Common myeloid progenitor, CD34-positive (primary cell): ENCODE data around the gene TRPM3.
"Not testable (repeated sequence)": the region's sequence is repeated elsewhere in the genome, so short reads cannot be mapped to it uniquely, and the experiment has no call there.

ENCODE experiments used
- CTCF ChIA-PET: fragments of 350-600 bp; sonication (Branson Sonifier 250); formaldehyde crosslinking; loops from one replicate; lab custom pipeline; 2021; ENCODE audit warnings: antibody characterized with exemption; lab: Charles Lee
- POLR2A ChIA-PET: fragments of 350-600 bp; sonication (Branson Sonifier 250); formaldehyde crosslinking; loops from one replicate; lab custom pipeline; 2021; ENCODE audit warnings: antibody characterized with exemption; lab: Charles Lee
- DNase-seq, 3 donors: peaks; one replicate each; pipeline versions ENCODE4 v3.0.0 to v3.0.0-alpha.2; 2013
- H3K27ac ChIP-seq, 2 experiments: 1 replicate in 1 of 2; 2 replicates in 1 of 2; pipeline ENCODE4 v1.7.0; 2013; ENCODE audit warnings: inconsistent platforms in 2 of 2, low read length in 2 of 2, mild to moderate bottlenecking in 2 of 2, low read depth in 1 of 2, moderate library complexity in 1 of 2; ENCODE audit not compliant: severe bottlenecking in 2 of 2, insufficient read depth in 1 of 2, poor library complexity in 1 of 2
- H3K27me3 ChIP-seq, 5 experiments: replicated peaks in 2 of 5; 1 replicate in 3 of 5; 2 replicates in 2 of 5; pipeline versions ENCODE4 v1.6.1 to v1.7.0; 2013; ENCODE audit warnings: low read length in 4 of 5, mild to moderate bottlenecking in 2 of 5, moderate library complexity in 2 of 5, inconsistent platforms in 1 of 5; ENCODE audit not compliant: insufficient read depth in 5 of 5, control insufficient read depth in 4 of 5
- H3K36me3 ChIP-seq, 4 experiments: 1 replicate in 2 of 4; 2 replicates in 2 of 4; pipeline versions ENCODE4 v1.6.1 to v1.7.0; 2013; ENCODE audit warnings: low read length in 3 of 4, control low read depth in 1 of 4, mild to moderate bottlenecking in 1 of 4; ENCODE audit not compliant: control insufficient read depth in 4 of 4, insufficient read depth in 4 of 4
- H3K4me1 ChIP-seq, 4 experiments: 1 replicate in 3 of 4; 2 replicates in 1 of 4; pipeline versions ENCODE4 v1.6.1 to v1.7.1; 2013; ENCODE audit warnings: low read length in 3 of 4, mild to moderate bottlenecking in 3 of 4, control low read depth in 1 of 4, inconsistent platforms in 1 of 4, moderate library complexity in 1 of 4; ENCODE audit not compliant: control insufficient read depth in 4 of 4, insufficient read depth in 4 of 4; ENCODE audit errors: control extremely low read depth in 1 of 4
- H3K4me3 ChIP-seq, 7 experiments: 1 replicate in 4 of 7; 2 replicates in 3 of 7; pipeline versions ENCODE4 v1.5.1 to v1.7.0; 2013; ENCODE audit warnings: mild to moderate bottlenecking in 7 of 7, low read length in 6 of 7, moderate library complexity in 6 of 7, inconsistent platforms in 2 of 7, low read depth in 2 of 7, control low read depth in 1 of 7; ENCODE audit not compliant: insufficient read depth in 4 of 7, control insufficient read depth in 1 of 7; ENCODE audit errors: extremely low read depth in 1 of 7
- H3K9me3 ChIP-seq, 5 experiments: 1 replicate in 4 of 5; 2 replicates in 1 of 5; pipeline versions ENCODE4 v1.6.1 to v1.7.1; 2013; ENCODE audit warnings: low read length in 4 of 5, mild to moderate bottlenecking in 2 of 5, inconsistent platforms in 1 of 5, low read depth in 1 of 5, moderate library complexity in 1 of 5; ENCODE audit not compliant: control insufficient read depth in 4 of 5, insufficient read depth in 2 of 5; ENCODE audit errors: control extremely low read depth in 1 of 5
- WGBS: methylation state at CpG from one replicate; pipeline ENCODE4 v1.1.5; 2013; ENCODE audit not compliant: insufficient coverage; 5-methylcytosine and 5-hydroxymethylcytosine counted together

Gene TRPM3

GRCh38 chr9:70672161-70672649 lies 449.2 kb downstream of the TRPM3 start:
- no peaks in the 10 kb centered on the region for H3K27me3 ChIP-seq
- no peaks in the 10 kb centered on the region for H3K36me3 ChIP-seq
- H3K4me1 ChIP-seq = no peaks in the 10 kb centered on the region
- H3K27ac ChIP-seq = no peak overlapping the region
- no peak overlapping the region for H3K4me3 ChIP-seq
- 80% methylated on average over 1 of the region's 1 CpG for WGBS
- POLR2A ChIA-PET = no interaction called here
- no peak for DNase-seq
- CTCF ChIA-PET = interaction anchor here (1.6 kb wide), 1 partner anchor 236 kb away, joined by 3 read pairs; no protein-coding TSS in a partner anchor
- H3K9me3 ChIP-seq = no peaks in the 10 kb centered on the region

GRCh38 chr9:70668751-70669150 lies 452.7 kb downstream of the TRPM3 start:
- Histone ChIP-seq H3K27ac (no peak overlapping the region), H3K9me3 (no peaks in the 10 kb centered on the region), H3K27me3 (no peaks in the 10 kb centered on the region), H3K36me3 (no peaks in the 10 kb centered on the region), H3K4me1 (no peaks in the 10 kb centered on the region), H3K4me3 (no peak overlapping the region)
- DNase-seq = no peak
- WGBS = 95% methylated on average over 3 of the region's 3 CpGs
- ChIA-PET POLR2A (no interaction called here), CTCF (no interaction called here)

DNA sequence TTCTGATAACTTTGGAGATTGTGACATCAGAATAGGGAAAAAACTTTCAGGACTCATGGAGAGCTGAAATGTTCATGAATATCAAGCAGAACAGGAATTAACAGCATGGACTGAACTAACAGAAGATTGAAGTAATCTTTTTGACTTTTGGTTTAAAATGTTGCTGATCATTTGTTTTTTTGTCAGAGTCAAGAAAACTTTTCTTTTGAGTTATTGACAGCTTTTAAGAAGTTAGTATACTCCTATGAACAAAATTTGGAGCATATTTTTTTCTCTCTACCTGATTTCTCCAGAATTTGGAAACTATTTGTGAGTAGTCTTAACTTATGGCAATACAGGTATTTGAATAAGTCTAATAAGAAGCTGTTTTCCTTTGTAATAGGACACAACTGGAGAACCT lies 462.7 kb downstream of the TRPM3 start:
- DNase-seq = no peak
- ChIA-PET POLR2A (no interaction called here), CTCF (no interaction called here)
- H3K4me3 ChIP-seq = no peak overlapping the region
- peaks cover 0 to 9% (median 2%) of the 10 kb centered on the region in 5 experiments for H3K9me3 ChIP-seq
- H3K4me1 ChIP-seq = no peaks in the 10 kb centered on the region
- H3K27ac ChIP-seq = no peak overlapping the region
- H3K27me3 ChIP-seq = no peaks in the 10 kb centered on the region
- no peaks in the 10 kb centered on the region for H3K36me3 ChIP-seq

DNA sequence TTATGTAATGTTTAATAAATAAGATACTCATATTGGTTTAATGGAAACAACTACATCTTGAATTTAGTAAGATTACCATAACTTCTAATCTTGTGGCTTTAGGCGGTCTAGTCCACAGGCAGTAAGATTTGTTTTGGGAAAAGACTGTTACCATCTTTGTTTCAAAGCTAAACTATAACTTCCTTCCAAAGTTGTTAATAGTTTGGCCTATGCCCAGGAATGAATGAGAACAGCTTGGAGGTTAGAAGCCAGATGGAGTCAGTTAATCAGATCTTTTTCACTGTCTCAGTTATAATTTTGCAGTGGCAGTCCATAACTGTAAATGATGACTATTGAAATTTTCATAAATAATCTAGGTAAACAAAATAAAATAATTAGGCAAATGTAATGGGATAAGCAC lies 465.1 kb downstream of the TRPM3 start:
- DNase-seq = no peak
- Histone ChIP-seq H3K9me3 (peaks cover 0 to 9% (median 2%) of the 10 kb centered on the region in 5 experiments), H3K27me3 (no peaks in the 10 kb centered on the region), H3K4me3 (no peak overlapping the region), H3K36me3 (no peaks in the 10 kb centered on the region), H3K27ac (no peak overlapping the region), H3K4me1 (no peaks in the 10 kb centered on the region)
- no CpG with 5 or more reads among the region's 1 CpG for WGBS
- ChIA-PET POLR2A (interaction anchor here (0.6 kb wide), 1 partner anchor 276 kb away, joined by 5 read pairs; no protein-coding TSS in a partner anchor), CTCF (interaction anchor here (1.4 kb wide), 1 partner anchor 268 kb away, joined by 3 read pairs; no protein-coding TSS in a partner anchor)

- H3K4me1 ChIP-seq = no peaks in the 10 kb centered on the region
- H3K27me3 ChIP-seq = no peaks in the 10 kb centered on the region
- no peaks in the 10 kb centered on the region for H3K36me3 ChIP-seq
- peaks cover 0 to 12% (median 3%) of the 10 kb centered on the region in 5 experiments for H3K9me3 ChIP-seq
- POLR2A ChIA-PET = no interaction called here
- DNase-seq = no peak
- WGBS = 91% methylated on average over 1 of the region's 1 CpG
- H3K4me3 ChIP-seq = no peak overlapping the region
- H3K27ac ChIP-seq = no peak overlapping the region
- CTCF ChIA-PET = no interaction called here
These were observed 467.3 kb downstream of the TRPM3 start for GRCh38 chr9:70654144-70654543.

GRCh38 chr9:70644627-70645026 lies 476.8 kb downstream of the TRPM3 start:
- DNase-seq, POLR2A ChIA-PET, CTCF ChIA-PET, H3K4me1 ChIP-seq, H3K9me3 ChIP-seq, H3K27me3 ChIP-seq, H3K27ac ChIP-seq, H3K4me3 ChIP-seq, H3K36me3 ChIP-seq: not testable (repeated sequence)

- no peaks in the 10 kb centered on the region for H3K27me3 ChIP-seq
- H3K27ac ChIP-seq = no peak overlapping the region
- ChIA-PET CTCF (interaction anchor here (0.8 to 3.1 kb wide), 6 partner anchors 10 to 607 kb away, joined by 3 to 21 read pairs (median 4); no protein-coding TSS in a partner anchor), POLR2A (no interaction called here)
- H3K4me3 ChIP-seq = no peak overlapping the region
- WGBS = 94% methylated on average over 8 of the region's 8 CpGs
- H3K4me1 ChIP-seq = no peaks in the 10 kb centered on the region
- H3K36me3 ChIP-seq = no peaks in the 10 kb centered on the region
- no peak for DNase-seq
- H3K9me3 ChIP-seq = no peaks in the 10 kb centered on the region
These were observed 479.1 kb downstream of the TRPM3 start for GRCh38 chr9:70642341-70642740.
